ENCODE data around the gene RAB9B.

RAB9B gene

DNA sequence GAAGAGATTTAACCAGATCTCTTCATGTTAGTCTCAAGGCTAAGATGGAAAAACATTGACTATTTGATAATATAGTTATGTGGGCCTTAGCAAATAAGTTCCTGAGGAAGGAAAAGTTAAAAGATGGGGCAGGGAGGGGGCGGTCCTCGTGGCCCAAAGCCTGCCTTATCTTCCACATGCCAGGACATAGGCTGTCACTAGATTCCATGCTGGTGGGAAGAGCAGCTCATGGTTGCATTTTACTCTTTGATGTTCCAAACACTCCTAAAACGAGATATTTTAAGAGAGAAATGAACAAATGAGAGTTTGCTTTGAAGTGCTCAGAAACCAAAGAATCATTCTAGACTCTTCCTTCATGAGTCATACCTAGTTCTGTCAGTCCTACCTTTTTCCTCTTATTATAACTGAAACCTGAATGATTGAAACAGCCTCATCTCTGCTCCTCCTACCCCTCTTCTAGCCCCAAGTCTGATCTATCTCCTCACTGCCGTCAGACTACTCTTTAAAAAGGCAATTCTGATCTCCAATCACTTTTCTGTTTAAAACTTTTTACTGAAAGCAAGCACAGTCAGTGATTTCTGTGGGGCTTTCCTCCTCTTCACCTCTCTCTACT is 25.1 kb downstream of the RAB9B start:
- no peak for DNase-seq

DNA sequence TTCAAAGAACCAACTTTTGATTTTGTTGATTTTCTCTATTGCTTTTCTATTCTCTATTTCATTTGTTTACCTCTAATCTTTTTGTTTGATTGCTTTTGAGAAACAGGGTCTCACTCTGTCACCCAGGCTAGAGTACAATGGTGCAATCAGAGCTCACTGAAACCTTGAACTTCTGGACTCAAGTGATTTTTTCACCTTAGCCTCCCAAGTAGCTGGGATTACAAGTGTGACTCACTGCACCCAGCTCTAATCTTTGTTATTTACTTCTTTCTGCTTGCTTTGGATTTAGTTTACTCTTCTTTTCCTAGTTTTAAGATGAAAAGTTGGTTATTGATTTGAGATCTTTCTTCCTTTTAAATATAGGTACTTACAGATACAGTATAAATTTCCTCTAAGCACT is 26.2 kb downstream of the RAB9B start:
- DNase-seq, result no peak

DNA sequence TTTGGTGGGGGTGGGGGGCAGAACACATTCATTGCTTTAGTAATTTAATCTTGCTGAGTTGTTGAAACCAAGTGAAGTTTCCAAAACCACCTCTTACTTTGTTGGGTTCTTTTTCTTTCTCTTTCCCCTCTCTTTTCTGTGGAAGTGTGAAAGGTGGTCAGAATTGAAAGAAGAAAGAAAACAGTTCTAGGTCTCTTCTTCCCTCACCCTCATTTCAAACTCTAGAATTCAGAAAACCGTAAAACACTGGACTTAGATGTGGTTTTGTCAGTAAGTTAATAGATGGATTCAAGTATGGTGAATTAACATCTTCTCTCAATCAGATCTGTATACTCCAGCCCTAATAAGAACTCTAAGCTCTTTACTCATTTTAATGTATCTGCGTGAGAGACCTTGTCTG is 31.7 kb downstream of the RAB9B start:
- DNase-seq, result no peak

DNA sequence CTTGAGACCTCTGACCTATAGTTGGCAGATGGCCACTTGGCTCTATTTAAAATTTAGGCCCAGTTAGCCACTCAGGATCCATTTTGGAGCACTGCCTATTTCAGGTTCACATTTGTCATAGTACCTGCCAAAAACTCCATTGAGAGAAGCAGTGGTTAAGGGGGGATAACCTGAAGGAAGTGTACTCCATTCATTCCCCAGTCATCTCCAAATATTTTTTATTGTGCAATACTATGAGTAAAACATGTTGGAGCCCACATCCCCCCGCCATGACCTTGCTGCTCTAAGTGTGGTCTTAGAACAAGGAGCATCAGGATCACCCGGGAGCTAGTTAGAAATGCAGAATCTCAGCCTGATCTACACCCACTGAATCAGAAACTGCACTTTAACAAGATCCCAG is 34.4 kb downstream of the RAB9B start:
- DNase-seq, result no peak

DNA sequence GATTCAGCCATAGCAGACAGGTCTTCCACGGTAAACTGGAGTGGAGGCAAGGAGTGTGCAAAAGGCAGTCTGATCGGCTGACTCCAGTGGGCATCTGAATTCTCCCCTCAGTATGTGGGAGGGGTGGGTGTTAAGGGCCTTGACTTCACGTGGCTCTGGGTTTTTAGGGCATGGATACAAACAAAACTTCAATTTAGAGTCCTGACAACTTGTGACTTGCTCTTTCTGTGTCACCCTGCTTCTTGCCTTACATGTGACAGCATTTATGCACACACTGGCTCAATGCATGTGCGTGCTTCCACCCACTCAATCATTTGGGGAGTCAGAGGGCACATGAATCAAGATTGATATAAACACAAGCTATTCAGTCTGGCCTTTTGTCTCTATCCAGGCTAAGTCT is 37.9 kb downstream of the RAB9B start:
- DNase-seq, result no peak

DNA sequence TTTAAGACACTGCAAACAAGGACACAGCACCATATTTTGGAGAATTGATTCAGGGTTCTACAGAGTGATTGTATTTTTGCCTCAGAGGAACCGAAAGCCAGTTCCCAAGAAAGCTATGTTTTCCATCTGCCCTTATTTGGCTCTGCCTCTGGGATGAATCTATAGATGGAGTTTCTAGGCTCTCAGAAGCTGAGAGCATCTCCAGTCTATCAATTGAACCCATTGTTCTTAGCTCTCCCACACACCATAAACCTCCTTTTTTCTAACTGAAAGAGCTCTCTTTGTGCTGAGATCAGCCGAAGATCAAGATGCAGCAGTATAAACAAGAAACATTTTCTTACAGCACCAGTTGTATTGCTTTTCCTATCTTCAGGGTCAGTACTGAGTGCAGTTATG is 38.5 kb downstream of the RAB9B start:
- no peak for DNase-seq

DNA sequence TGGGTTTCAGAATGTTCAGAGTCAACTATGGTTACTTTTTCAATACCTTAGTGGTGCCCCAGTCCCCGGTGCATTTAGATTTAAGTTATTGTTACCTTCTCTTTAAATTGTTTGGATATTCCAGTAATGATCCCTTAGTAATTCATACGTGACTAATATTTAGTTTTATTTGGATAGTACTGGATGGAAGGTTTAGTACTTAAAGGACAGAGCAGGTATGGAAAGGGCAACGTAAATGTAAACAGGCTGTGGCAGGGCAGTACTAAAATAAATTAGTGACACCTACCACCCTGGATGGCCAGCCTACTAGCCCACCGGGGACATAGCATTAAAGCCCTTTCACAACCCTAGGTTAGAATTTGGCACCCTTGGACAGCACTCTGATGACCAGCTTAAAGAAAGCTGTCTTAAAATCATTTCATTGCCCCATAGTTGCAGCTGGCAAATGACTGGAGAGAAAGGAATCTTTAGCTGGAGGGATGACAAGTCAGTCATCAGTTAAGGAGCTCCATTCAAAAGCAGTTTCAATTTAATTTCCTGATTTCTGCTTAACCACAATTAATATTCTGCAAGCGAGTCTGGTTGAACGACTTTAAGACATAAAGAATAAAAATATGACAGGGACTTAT is 39.0 kb downstream of the RAB9B start:
- DNase-seq, result no peak

DNA sequence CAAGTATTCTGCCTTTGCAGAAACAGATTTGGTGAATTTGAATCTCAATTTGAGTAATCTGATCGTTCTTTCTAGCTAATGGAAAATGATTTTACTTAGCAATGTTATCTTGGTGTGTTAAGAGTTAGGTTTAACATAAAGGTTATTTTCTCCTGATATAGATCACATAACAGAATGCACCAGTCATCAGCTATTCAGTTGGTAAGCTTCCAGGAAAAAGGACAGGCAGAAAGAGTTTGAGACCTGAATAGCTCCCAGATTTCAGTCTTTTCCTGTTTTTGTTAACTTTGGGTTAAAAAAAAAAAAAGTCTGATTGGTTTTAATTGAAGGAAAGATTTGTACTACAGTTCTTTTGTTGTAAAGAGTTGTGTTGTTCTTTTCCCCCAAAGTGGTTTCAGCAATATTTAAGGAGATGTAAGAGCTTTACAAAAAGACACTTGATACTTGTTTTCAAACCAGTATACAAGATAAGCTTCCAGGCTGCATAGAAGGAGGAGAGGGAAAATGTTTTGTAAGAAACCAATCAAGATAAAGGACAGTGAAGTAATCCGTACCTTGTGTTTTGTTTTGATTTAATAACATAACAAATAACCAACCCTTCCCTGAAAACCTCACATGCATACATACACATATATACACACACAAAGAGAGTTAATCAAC is 40.1 kb downstream of the RAB9B start:
- no peak for DNase-seq

DNA sequence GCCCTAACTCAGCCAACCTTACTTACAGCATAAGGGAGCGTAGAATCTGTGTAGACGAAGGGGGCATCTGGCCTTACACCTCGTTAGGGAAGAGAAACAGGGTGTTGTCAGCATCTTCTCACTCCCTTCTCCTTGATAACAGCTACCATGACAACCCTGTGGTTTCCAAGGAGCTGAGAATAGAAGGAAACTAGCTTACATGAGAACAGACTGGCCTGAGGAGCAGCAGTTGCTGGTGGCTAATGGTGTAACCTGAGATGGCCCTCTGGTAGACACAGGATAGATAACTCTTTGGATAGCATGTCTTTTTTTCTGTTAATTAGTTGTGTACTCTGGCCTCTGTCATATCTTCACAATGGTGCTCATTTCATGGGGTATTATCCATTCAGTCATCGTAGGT is 40.8 kb downstream of the RAB9B start:
- DNase-seq, result no peak

DNA sequence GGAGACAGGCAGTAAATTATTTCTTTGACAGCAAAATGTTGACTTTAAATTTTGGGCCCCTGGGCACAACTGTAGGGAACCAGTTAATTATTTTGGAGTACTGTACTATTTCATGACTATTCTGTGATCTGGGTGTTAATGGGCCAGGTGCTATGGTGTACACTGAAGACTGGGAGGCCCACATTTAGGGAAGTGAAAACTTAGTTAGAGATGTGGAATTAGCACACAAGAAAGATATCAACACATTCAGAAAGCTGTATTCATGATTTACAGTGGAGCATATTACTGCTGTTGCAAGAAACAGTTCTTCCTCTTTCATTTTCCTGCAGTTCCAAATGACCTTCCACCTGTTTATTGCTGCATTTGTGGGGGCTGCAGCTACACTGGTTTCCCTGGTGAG is 43.1 kb downstream of the RAB9B start:
- no peak for DNase-seq

DNA sequence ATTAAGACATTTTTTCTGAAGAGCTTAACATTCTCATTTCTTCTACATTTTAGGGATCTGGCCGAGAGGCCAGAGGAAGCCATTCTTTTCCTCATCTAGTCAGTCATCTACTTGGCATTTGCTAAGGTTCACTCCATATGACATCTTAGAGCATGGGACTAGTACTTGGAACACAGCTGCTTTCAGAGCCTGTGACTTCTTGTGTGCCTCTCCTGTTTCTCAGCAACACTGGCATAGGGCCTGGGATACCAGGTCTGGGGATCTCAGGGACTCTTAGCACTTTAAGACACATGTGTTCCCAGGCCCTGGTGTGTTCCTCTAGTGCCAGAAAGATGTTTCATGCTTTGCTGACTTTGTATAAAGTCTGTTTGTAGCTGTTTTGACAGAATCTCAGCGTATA is 48.1 kb downstream of the RAB9B start:
- DNase-seq, result no peak

DNA sequence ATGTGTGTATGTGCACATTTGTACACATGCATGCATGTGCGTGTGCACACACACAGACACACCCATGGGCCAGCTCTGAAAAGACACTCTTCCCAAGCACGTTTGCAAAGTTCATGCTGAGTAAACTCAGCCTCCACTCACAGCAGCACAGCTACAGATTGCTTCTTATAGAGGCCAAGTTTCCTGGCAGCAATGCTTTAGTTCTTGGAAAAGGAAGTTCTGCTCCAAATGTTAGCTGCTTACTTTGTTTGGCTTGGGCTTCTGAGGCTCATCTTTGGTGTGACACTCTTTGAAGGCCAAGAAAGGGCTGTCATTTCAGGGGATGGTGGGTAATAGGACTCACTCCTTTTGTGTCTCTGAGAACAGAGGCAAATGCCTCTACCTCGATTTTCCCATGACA is 48.9 kb downstream of the RAB9B start:
- no peak for DNase-seq

DNA sequence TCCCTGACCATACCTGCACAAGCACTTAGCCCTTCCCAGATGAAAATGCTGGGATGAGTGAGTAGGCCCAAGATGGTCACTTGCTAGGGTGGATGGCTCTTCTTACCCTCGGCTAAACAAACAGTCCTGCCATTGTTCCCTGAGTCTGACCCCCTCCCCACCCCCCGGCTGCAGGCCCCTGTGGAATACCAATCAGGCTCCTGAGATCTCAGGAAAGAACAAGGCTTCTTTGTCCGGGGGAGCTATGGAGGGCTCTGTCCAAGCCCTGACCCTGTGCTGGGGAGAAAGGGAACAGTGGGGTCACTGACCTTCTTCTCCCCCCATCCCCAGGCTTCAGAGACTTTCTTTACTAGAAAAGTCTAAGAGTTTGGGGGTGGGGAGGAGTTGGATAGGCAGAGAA is 49.4 kb downstream of the RAB9B start:
- no peak for DNase-seq

DNA sequence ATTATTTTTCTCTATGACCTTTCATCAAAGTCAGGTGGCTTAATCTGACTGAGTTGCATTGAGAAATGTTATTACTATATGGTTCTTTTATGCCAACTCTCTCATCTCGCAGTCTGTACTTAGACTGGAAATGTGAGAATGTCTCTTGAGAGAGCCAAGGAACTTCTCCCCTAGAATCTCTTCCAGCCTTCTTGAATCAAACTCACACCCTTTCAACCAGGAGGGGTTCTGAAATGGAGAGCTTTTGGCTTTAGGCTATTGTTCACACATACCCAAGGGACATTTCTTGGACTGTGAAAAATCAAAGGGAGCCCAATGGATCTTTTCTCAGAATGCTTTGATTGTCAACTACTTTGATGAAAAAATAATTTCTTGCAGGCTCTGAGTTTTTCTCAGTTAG is 50.4 kb downstream of the RAB9B start:
- DNase-seq, result no peak

DNA sequence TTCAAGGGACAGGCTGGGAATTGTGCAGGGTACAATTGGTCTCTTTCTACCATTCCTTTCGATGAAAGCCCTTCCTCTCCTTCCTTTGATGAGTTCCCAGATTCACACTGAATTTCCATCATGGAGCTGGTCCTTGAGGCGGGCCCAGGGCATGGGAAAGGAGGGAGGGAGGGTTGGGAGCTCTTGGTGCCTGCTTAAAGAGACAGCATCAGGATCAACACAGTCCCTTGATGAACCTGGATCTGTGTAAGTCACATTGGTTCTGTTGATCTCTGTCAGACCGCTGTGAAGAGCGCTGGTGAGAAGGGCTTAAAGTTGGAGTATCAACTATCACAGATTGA is 51.0 kb downstream of the RAB9B start:
- DNase-seq, result no peak

DNA sequence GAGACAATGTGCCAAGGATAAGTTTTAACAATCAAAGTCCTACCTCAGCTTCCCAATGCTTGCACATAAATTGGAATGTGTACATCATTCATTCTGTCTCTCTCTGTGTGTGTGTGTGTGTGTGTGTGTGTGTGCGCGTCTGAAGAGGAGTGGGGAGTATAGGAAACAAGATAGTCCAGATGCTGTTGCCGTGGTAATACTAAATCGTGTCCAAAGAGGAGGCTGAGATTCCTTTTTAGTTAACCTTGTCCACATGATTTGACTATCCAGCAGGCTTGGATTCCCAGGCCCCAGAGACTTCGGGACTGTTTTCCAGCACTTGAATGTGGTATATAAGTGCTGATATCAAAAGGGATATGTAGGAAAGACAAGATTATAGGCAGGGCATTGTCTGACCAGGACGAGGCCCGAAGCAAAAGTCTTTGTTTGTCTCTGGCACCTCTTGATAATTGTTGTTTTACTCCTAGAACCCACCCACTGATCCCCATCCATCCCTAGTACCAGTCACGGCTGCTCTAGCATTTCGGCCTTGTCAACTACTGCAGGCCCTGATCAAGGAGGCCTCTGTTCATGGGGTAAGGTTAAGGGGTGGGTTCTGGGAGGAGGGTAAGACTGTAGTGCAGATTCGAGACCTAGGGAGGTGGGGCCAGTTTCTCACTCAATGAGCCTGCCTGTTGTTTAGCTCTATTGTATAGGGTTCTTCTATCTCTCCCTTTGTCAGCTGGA is 51.6 kb downstream of the RAB9B start:
- DNase-seq, result no peak

DNA sequence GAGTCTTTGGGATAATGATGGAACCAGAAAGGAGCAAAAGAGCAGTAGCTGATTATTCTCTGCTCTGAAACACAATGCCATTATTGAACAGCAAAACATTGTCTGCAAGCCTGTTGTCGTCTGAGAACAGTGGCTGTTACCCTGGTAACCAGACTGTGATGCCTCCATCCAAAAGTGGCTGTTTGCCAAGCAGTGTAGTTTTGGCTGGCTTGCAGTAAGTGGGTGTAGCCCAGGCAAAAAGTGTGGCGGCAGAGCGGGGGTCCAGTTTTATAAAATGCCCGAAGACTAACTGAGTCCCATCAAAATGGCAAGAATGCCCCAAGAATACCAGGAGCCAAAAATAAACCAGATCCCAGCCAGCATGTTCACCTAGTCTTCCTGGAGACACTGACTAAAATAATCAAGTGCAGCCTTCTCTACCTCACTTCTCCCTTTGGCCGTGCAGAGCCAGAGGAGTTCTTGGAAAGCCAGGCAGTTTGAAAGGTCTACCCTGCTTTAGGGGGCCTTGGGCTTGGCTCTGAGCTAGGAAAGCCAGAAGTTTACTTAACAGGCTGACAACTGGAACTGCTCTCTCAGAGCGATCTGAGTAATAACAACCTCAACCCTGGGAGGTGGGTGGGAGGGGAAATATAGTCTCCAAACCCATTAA is 52.8 kb downstream of the RAB9B start:
- DNase-seq, result no peak

DNA sequence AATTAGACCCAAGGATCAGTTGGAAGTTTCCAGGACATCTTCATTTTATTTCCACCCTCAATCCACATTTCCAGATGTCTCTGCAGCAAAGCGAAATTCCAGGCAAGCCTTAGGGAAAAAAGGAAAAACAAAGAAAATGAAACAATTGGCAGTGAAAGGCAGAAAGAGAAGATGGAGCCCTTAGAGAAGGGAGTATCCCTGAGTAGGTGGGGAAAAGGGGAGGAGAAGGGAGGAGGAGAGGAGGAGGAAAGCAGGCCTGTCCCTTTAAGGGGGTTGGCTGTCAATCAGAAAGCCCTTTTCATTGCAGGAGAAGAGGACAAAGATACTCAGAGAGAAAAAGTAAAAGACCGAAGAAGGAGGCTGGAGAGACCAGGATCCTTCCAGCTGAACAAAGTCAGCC is 55.5 kb downstream of the RAB9B start, which contains the start of gene PLP1:
TSS of gene PLP1 (plus strand) at position 295 of the 400 bp plus-strand sequence. CDS start 156 bp downstream, outside the sequence.
- no peak for DNase-seq

DNA sequence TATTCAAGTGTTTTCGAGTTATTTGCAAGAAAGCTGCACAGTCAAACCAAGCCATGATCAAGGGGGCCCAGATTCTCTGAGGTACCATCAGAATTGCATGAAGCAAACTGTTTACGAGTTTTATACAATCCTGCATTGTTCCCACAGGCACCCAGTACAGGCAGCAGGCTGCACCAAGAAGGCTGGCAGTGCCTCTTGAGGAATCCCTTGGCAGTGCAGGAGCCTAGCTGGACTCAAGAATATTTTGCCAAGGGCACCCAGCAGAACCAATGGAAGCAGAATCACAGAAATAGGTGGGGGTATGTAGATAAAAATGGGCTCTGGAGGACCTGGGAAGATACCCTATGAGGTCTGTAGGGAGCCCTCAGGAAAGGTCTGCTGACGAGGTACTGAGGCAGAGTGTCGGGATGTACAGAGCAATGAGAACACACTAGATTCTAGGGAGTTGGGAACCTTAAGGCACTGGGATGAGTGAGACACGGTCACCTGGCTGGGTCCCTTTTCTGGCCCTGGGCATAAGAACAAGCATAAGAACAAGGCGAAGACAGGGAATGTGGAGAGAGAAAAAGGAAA is 57.9 kb downstream of the RAB9B start:
- no peak for DNase-seq

DNA sequence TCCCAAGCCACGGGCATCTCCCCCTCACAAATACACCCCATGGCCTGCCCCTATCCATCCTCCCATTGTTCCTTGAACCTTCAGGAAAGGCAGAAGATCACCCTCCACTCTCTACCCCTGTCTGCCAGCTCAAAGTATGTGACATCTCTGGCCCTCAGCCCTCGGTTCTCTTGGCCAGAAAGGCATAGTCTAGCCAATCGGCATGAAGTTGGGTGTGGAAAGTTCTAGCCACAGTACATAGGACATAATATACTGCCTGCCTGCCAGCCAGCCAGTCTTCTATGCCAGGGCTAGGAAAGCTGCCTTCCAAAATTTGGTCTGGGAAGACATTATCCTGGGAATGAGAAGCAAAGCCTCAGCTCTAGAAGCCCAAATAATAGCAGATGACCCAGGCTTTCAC is 58.6 kb downstream of the RAB9B start:
- no peak for DNase-seq
